Liver (tissue), 9 donors: ENCODE results near the gene BMP8A. TPM values are rescaled to one million over a fixed set of nuclear protein-coding genes. Genes with fewer than 3 reads are reported as not detected.

ENCODE experiments used
- DNase-seq: peaks from one replicate; pipeline ENCODE4 v3.0.0-alpha.2; 2017; ENCODE audit warnings: low spot score
- H3K27ac ChIP-seq, 2 donors: one replicate each; pipeline ENCODE4 v1.7.0; 2013; ENCODE audit warnings: inconsistent platforms in 2 of 2, low read length in 2 of 2, control low read depth in 1 of 2, low read depth in 1 of 2, mild to moderate bottlenecking in 1 of 2
- H3K27me3 ChIP-seq, 4 donors: one replicate each; pipeline versions ENCODE4 v1.6.1 to v1.7.0; 2013; ENCODE audit warnings: low read length in 3 of 4, inconsistent platforms in 1 of 4, mild to moderate bottlenecking in 1 of 4, moderate library complexity in 1 of 4; ENCODE audit not compliant: control insufficient read depth in 4 of 4, insufficient read depth in 4 of 4
- H3K36me3 ChIP-seq, 4 donors: one replicate each; pipeline versions ENCODE4 v1.6.1 to v1.7.0; 2013; ENCODE audit warnings: low read length in 3 of 4, mild to moderate bottlenecking in 3 of 4, low read depth in 1 of 4, moderate library complexity in 1 of 4; ENCODE audit not compliant: control insufficient read depth in 4 of 4, insufficient read depth in 3 of 4
- H3K4me1 ChIP-seq, 4 donors: one replicate each; pipeline versions ENCODE4 v1.6.1 to v1.7.0; 2013; ENCODE audit warnings: low read length in 3 of 4, mild to moderate bottlenecking in 3 of 4, moderate library complexity in 1 of 4; ENCODE audit not compliant: control insufficient read depth in 4 of 4, insufficient read depth in 4 of 4
- H3K4me3 ChIP-seq, 3 donors: one replicate each; pipeline versions ENCODE4 v1.6.1 to v1.7.0; 2013; ENCODE audit warnings: low read length in 3 of 3, control low read depth in 1 of 3, low read depth in 1 of 3, mild to moderate bottlenecking in 1 of 3
- H3K9ac ChIP-seq, 2 donors: one replicate each; pipeline ENCODE4 v1.7.0; 2013; ENCODE audit warnings: low read length in 2 of 2, mild to moderate bottlenecking in 2 of 2, moderate library complexity in 2 of 2, control low read depth in 1 of 2, low read depth in 1 of 2
- H3K9me3 ChIP-seq, 4 donors: one replicate each; pipeline versions ENCODE4 v1.6.1 to v1.7.0; 2013; ENCODE audit warnings: low read length in 3 of 4; ENCODE audit not compliant: control insufficient read depth in 4 of 4
- ATF3 ChIP-seq: IDR thresholded peaks from 2 replicates; pipeline ENCODE4 v1.6.1; 2016; ENCODE audit warnings: antibody characterized with exemption
- CTCF ChIP-seq: fragments of 150-350 bp; IDR thresholded peaks from 2 replicates; pipeline ENCODE4 v1.5.1; 2017; ENCODE audit warnings: improper control_type of control experiment, low read depth, low read length; ENCODE audit not compliant: missing input control
- EGR1 ChIP-seq, 2 donors: IDR thresholded peaks; 2 replicates each; pipeline ENCODE4 v1.6.1; 2016 to 2018; ENCODE audit warnings: antibody characterized with exemption in 2 of 2, low read depth in 2 of 2
- FOXA1 ChIP-seq: IDR thresholded peaks from 2 replicates; pipeline ENCODE4 v1.6.1; 2016; ENCODE audit warnings: antibody characterized with exemption
- FOXA2 ChIP-seq: IDR thresholded peaks from 2 replicates; pipeline ENCODE4 v1.6.1; 2016; ENCODE audit warnings: antibody characterized with exemption
- GABPA ChIP-seq, 2 donors: IDR thresholded peaks in 1 of 2; conservative IDR thresholded peaks in 1 of 2; 2 replicates each; pipeline ENCODE4 v1.6.1; 2016; ENCODE audit warnings: antibody characterized with exemption in 2 of 2, mild to moderate bottlenecking in 1 of 2, moderate library complexity in 1 of 2
- HNF4A ChIP-seq, 2 donors: conservative IDR thresholded peaks; 2 replicates each; pipeline ENCODE4 v1.6.1; 2016; ENCODE audit warnings: antibody characterized with exemption in 2 of 2, mild to moderate bottlenecking in 2 of 2
- HNF4G ChIP-seq: IDR thresholded peaks from 2 replicates; pipeline ENCODE4 v1.6.1; 2016; ENCODE audit warnings: antibody characterized with exemption
- JUND ChIP-seq, 2 donors: IDR thresholded peaks; 2 replicates each; pipeline ENCODE4 v1.6.1; 2016; ENCODE audit warnings: antibody characterized with exemption in 2 of 2
- MAX ChIP-seq: IDR thresholded peaks from 2 replicates; pipeline ENCODE4 v1.6.1; 2016; ENCODE audit warnings: antibody characterized with exemption
- NR2F2 ChIP-seq: IDR thresholded peaks from 2 replicates; pipeline ENCODE4 v1.6.1; 2016; ENCODE audit warnings: antibody characterized with exemption
- RAD21 ChIP-seq, 2 donors: IDR thresholded peaks; 2 replicates each; pipeline ENCODE4 v1.6.1; 2016; ENCODE audit warnings: antibody characterized with exemption in 2 of 2, mild to moderate bottlenecking in 2 of 2
- REST ChIP-seq: IDR thresholded peaks from 2 replicates; pipeline ENCODE4 v1.6.1; 2016; ENCODE audit warnings: antibody characterized with exemption, mild to moderate bottlenecking
- RXRA ChIP-seq, 2 donors: IDR thresholded peaks; 2 replicates each; pipeline ENCODE4 v1.6.1; 2017 to 2018; ENCODE audit warnings: antibody characterized with exemption in 2 of 2, mild to moderate bottlenecking in 1 of 2
- SP1 ChIP-seq: IDR thresholded peaks from 2 replicates; pipeline ENCODE4 v1.6.1; 2018; ENCODE audit warnings: antibody characterized with exemption, mild to moderate bottlenecking
- TAF1 ChIP-seq: conservative IDR thresholded peaks from 2 replicates; pipeline ENCODE4 v1.6.1; 2016; ENCODE audit warnings: antibody characterized with exemption, mild to moderate bottlenecking
- YY1 ChIP-seq: IDR thresholded peaks from 2 replicates; pipeline ENCODE4 v1.6.1; 2016; ENCODE audit warnings: antibody characterized with exemption, mild to moderate bottlenecking
- ZBTB33 ChIP-seq: IDR thresholded peaks from 2 replicates; pipeline ENCODE4 v1.6.1; 2016; ENCODE audit warnings: antibody characterized with exemption
- WGBS: extraction: QIAGEN DNeasy Blood & Tissue Kit; methylation state at CpG from one replicate; pipeline ENCODE4 v1.1.7; 2013; 5-methylcytosine and 5-hydroxymethylcytosine counted together
- polyA plus RNA-seq, 2 donors: library from polyadenylated mRNA; stranded (reverse) in 1 of 2; unstranded in 1 of 2; fragments of 200-250 nt in 1 of 2; fragments of >200 nt in 1 of 2; fragmentation: Nextera tagmentation in 1 of 2; extraction: Ambion mirVana in 1 of 2; gene quantifications; one replicate each; pipeline versions ENCODE4 v1.2.1 to v1.2.3, GENCODE V29; 2013 to 2015
- total RNA-seq, 2 donors: library from RNA; depleted of rRNA; stranded (reverse); fragments of >200 nt; gene quantifications; one replicate each; pipeline ENCODE4 v1.2.3, GENCODE V29; 2014
- donor health status: healthy.
- donor health status: healthy.
- donor health status: healthy.
- donor health status: healthy.
- donor health status: healthy.

The BMP8A gene
- total and polyA plus RNA-seq, 4 donors = not detected

- TF ChIP-seq REST (no peak), GABPA (IDR thresholded peaks at IDR 0.05 in 1 of 2, conservative IDR thresholded peaks at IDR 0.05 in 1 of 2) (no peak), HNF4G (no peak), SP1 (no peak), RXRA (IDR thresholded peaks at IDR 0.05) (no peak), HNF4A (conservative IDR thresholded peaks at IDR 0.05) (no peak), JUND (IDR thresholded peaks at IDR 0.05) (no peak), MAX (no peak), EGR1 (IDR thresholded peaks at IDR 0.05; ENCODE audit: low read depth in 2 of 2) (no peak)
Observed at GRCh38 chr1:39483276-39483675, 8.2 kb upstream of the BMP8A start (continued).

GRCh38 chr1:39484564-39484963, 6.9 kb upstream of the BMP8A start:
- Histone ChIP-seq H3K27me3 (no peaks in the 10 kb centered on the region), H3K9ac (no peak overlapping the region), H3K36me3 (peaks cover 14 to 60% (median 57%) of the 10 kb centered on the region in 4 donors), H3K4me3 (no peak overlapping the region), H3K9me3 (no peaks in the 10 kb centered on the region), H3K27ac (no peak overlapping the region), H3K4me1 (no peaks in the 10 kb centered on the region)
- TF ChIP-seq CTCF = no peak
- no peak for TF ChIP-seq FOXA2
- no peak for TF ChIP-seq TAF1
- TF ChIP-seq GABPA (IDR thresholded peaks at IDR 0.05 in 1 of 2, conservative IDR thresholded peaks at IDR 0.05 in 1 of 2) = no peak
- no peak for TF ChIP-seq JUND (IDR thresholded peaks at IDR 0.05)
- no peak for TF ChIP-seq YY1
- no peak for TF ChIP-seq HNF4A (conservative IDR thresholded peaks at IDR 0.05)
- TF ChIP-seq NR2F2 = no peak
- no peak for TF ChIP-seq SP1
- no peak for TF ChIP-seq RXRA (IDR thresholded peaks at IDR 0.05)
- TF ChIP-seq REST = no peak
- no peak for TF ChIP-seq ZBTB33
- no peak for TF ChIP-seq MAX
- TF ChIP-seq ATF3 = no peak
- no peak for TF ChIP-seq EGR1 (IDR thresholded peaks at IDR 0.05; ENCODE audit: low read depth in 2 of 2)
- TF ChIP-seq RAD21 (IDR thresholded peaks at IDR 0.05) = no peak
- no peak for TF ChIP-seq FOXA1
- no peak for TF ChIP-seq HNF4G
- no peak for DNase-seq
- 95% methylated on average over 7 of the region's 7 CpGs for WGBS
